Measurements from ENCODE around the gene TRIM37.
"Not testable (repeated sequence)": the region's sequence is repeated elsewhere in the genome, so short reads cannot be mapped to it uniquely, and the experiment has no call there.

TRIM37 gene

DNA sequence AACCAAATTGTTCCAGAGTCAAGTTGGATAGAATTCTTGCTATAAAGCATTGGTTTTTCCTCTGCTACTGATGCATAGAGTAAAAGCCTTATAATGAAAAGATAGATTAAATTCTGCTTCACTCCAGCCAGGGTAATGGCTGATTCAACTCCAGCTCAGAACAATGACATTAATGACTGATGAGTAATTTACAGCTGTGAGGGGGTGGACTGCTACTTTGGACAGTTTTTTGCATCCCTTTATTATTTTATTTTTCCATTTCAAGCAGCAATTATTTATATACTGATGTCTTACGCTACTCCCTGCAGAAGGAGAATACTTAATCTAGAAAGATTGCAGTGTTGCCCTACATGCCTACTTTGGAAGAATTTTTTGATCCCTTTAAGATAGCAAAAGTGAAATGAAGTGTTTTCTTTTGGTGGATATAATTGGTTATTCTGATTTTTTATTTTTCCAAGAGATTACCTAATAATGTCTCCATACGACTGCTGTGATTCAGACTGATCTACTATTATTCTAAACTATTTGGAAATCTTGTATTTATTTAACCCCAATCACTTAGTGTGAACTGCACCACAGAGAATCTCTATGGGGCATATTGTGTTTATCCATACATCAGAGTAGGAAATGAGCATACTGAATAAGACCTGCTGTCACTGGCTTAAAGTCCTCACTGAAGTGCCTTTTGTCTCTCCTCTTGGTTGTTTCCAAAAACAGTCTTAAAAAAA is 149.5 kb downstream of the TRIM37 start:
- no peak for DNase-seq (ENCODE audit: low read depth in 2 of 3, low spot score in 1 of 3)

DNA sequence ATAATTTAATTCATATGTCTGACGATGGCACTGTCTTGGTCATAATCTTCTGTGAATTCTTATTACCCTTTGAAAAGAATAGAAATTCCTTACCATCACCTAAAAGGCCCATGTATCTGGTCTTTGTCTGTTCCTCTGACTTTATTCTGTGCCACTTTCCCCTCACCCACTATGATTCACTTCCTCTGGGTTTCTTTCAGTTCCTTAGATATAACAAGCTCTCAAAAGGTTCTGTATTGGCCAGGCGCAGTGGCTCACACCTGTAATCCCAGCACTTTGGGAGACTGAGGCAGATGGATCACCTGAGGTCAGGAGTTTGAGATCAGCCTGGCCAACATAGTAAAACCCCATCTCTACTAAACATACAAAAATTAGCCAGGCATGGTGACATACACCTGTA is 152.3 kb downstream of the TRIM37 start:
- DNase-seq (ENCODE audit: low read depth in 2 of 3, low spot score in 1 of 3), result not testable (repeated sequence)

DNA sequence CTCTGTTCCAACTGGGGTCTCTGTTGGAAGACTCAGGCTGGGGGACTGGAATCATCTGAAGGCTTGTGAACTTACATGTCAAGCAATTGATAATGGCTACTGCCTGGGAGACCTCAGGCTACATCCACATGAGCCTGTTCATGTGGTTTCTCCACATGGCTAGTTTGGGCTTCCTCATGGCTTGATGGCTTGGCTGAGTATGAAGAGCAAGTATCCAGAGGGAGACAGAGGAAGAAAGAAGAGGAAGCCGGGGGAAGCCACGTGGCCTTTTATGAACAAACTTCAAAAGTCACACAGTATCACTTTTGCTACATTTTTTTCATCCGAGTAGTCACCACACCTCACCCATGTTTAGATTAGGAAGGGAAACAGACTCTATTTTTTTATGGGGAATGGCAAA is 158.9 kb downstream of the TRIM37 start:
- no peak for DNase-seq (ENCODE audit: low read depth in 2 of 3, low spot score in 1 of 3)

DNA sequence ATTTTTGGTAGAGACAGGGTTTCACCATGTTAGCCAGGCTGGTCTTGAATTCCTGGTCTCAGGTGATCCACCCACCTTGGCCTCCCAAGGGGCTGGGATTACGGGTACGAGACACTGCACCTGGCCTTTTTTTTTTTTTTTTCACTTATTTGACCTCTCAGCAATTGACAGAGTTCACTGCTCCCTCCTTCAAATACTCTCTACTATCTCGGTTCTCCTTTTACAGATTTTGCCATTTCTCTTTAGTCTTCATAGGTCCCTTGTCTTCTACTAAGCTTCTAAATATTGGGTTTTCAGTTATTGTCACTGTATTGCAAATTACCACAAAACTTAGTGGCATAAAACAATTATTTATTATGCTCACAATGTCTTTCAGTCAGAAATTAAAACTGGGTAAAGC is 159.3 kb downstream of the TRIM37 start:
- no peak for DNase-seq (ENCODE audit: low read depth in 2 of 3, low spot score in 1 of 3)

DNA sequence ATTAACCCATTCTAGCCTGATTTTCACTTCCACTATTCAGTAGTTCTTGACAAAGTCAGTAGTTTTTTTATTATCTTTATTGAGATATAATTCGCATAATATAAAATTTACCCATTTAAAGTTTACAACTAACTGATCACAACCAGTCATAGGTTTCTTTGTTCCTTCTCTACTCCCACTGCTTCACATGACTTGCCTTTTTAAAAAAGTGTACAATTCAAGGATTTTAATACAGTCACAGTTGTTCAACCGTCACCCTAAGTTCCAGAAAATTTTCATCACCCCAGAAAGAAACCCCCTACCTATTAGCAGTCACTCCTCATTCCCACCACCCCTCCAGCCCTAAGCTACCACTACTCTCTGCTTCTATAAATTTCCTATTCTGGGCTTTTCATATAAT is 162.5 kb downstream of the TRIM37 start:
- DNase-seq (ENCODE audit: low read depth in 2 of 3, low spot score in 1 of 3), result no peak

DNA sequence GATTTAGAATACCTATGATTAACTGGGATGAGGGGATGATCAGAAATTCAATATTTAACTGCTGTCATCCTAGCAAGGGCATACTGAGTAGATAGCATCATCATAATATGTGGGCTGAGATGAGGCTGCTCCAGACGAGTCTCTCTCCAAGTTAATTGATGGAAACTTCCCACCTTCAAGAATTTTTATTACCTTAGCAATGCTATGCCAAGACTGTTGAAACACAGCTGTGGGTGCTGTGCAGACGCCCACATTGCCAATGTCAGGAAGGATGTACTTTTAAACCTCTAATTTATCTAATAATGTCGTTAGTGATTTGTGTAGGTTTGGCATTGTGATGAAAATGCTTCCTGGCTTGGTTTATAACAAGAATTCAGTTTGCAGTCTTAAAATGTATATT is 170.4 kb downstream of the TRIM37 start:
- no peak for DNase-seq (ENCODE audit: low read depth in 2 of 3, low spot score in 1 of 3)

DNA sequence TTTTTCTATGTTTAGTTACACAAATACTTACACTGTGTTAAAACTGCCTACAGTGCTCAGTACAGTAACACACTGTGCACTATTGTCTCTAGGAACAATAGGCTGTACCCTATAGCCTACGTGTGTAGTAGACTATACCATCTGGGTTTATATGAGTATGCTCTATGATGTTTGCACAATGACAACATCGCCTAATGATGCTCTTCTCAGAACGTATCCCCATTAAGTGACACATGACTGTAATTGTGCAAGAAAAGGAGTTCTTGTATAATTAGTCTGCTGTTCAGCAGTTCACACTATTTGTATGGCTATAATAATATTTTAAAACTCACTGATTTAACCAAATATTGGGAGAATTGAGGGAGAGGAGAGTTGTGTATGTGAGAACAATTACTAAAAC is 173.7 kb downstream of the TRIM37 start:
- DNase-seq (ENCODE audit: low read depth in 2 of 3, low spot score in 1 of 3), result no peak

All from stimulated activated CD4-positive, alpha-beta T cell treated with anti-CD3 and anti-CD28 coated beads, Interleukin-12 subunit alpha, Interleukin-12 subunit beta, amount 100 ng/mL, for 48 hours (primary cell).